Amygdala (tissue), 56 donors: ENCODE results near the gene CACNA1E.
A peak's percentile ranks its signal among the peaks of the same experiment; 100 is the strongest.
"Not testable (repeated sequence)": the region's sequence is repeated elsewhere in the genome, so short reads cannot be mapped to it uniquely, and the experiment has no call there.

Experiments used
- DNase-seq, 56 donors: peaks; one replicate each; lab custom pipeline; 2025; lab: John Stamatoyannopoulos, UW

CACNA1E gene

DNA sequence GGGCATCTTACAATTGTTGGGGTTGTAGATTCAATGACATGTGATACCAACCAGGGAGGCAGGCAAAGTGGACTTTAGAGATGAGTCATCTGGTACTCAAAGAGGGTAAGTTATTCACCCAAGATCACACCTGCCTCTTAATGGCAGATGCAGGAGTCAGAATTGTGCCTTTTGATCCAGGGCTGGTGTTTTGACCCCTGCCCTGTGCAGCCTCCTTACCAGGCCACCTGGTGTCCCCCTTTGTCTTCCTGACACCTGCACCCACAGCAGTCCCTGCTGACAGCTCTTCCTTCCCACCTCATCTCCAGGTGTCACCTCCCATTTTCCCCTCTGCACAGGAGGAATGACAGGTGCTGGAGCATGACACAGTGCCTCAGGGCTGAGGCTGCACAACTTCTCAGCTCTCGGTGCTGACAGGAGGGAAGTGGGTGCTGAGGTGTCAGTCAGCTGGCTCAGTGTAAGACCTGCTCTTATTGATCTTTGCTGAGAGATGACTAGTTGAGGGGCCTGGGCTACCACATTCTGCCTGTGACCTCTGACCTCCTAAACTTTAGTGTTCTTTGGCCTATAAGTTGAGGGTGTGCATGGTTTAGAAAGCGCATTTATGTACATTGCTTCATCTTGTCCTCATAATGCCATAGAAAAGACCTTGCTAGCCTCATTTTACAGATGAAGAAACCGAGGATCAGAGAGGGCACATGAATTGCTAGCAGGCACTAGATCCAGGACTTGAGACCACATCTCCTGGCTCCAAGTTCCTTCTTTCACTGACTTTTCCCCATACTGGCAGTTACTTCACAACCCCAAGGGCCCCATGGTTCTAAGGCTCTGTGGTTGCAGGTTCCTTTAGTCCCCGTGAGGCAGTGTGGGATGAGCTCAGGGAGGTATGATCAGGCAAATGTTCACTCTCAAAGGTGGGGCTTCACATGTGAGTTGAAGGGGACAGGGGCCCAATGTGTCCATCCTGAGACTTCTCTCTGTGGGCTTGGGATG is 31.3 kb downstream of the CACNA1E start:
- DNase-seq: no peak

- no peak for DNase-seq
These were observed 33.4 kb downstream of the CACNA1E start for GRCh38 chr1:181516706-181517105.

DNA sequence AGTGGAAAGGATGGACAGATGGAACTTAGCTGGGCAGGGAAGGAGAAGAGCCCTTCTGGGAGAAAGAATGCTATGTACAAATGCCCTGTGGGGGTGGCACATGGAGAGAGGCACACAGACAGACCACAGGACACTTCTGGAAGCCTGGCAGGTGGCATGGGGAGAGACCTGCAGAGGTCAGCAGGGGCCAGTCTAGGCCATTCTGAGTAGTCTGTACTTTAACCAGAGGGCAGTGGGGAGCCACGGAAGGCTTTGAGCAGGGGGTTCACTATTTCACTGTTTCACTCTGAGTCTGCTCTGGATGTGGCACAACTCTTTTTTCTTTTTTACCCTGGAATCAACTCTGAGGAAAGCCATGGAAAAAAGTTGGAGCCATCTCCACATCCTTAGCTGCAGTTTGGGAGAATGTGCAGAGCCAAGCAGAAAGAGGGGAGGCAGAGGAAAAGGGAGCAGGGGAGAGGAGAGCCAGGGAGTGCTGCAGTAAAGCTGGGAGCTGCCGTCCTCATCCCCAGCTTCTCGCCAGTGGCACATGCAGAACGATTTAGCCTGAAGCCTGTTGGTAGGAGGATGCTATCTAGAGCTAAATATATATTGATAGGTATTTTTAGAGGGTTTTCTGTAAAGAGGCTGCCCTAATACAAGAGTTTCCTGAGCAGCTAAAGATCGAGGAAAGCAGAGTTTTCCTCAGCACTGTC is 34.0 kb downstream of the CACNA1E start:
- peak in 4 of 56 donors; percentile 11 to 27 (median 14) for DNase-seq

DNA sequence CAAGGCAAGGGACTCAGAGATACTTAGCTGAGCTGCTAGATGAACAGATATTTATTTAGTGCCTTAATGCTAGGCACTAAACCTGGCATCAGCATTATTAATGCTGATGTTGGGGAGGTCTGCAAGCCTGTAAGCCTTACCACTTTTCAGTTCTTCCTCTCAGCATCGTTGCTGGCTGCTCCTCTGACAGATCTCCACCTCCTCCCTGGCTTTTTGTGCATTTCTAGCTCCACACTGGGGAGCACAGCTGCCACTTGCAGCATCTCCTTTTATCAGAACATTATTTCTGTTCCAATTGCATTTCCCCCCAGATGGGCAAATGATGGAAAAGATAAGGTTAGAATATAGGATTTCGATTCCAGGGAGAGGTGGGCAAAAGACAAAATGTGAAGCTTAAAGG is 34.8 kb downstream of the CACNA1E start:
- no peak for DNase-seq

GRCh38 chr1:181522864-181523263 is 39.5 kb downstream of the CACNA1E start:
- no peak for DNase-seq

DNA sequence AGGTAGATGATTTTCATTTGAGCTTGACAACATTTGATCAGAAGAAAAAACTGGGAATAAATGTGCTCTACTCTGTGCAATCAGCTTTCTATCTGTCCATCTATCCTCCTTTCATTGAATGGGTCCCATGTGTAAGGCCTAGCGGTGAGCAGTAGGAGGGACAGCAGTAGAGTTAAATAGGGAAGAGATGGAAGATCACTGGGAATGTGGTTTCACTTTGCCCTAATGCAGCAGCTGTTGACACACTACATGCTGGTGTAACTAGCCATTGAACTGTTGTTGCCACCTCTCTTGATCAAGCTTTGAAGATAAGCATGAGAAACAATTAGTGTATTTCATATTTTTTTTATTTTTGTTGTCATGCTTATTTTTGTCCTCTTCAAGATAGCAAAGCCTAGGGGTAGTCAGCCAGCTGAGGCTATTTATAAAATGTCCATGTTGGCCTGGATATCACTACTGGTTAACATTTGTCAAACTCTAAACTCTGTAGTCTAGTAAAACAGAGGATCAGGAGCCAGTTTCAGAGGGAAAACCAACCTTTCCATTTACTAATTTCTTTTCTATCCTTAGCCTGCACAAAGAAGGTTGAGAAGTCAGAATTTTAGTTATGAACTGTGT is 41.9 kb downstream of the CACNA1E start:
- no peak for DNase-seq

GRCh38 chr1:181528241-181528640 is 44.9 kb downstream of the CACNA1E start:
- DNase-seq: not testable (repeated sequence)

DNA sequence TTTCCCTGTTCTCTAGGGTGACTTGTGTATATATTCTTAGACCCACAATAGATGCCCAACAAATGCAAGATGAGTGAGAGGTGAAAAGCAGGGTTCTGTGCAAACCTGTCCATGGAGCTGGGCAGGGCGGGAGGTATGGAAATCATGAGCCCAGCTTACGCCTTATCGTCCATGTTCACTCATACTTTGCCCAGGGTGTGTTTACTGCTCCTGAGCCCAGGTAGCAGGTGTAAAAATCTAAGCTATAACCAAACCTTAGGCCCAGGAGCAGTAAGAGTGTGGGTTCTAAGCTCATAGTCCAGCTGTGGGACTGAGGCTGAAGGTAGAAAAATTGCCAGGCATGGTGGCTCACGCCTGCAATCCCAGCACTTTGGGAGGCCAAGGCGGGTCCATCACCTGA is 48.1 kb downstream of the CACNA1E start:
- no peak for DNase-seq

- DNase-seq: no peak
These were observed 48.8 kb downstream of the CACNA1E start for GRCh38 chr1:181531951-181532600.

- no peak for DNase-seq
These were observed 55.5 kb downstream of the CACNA1E start for GRCh38 chr1:181538836-181539235.

- no peak for DNase-seq
These were observed 58.1 kb downstream of the CACNA1E start for GRCh38 chr1:181541458-181541857.

DNA sequence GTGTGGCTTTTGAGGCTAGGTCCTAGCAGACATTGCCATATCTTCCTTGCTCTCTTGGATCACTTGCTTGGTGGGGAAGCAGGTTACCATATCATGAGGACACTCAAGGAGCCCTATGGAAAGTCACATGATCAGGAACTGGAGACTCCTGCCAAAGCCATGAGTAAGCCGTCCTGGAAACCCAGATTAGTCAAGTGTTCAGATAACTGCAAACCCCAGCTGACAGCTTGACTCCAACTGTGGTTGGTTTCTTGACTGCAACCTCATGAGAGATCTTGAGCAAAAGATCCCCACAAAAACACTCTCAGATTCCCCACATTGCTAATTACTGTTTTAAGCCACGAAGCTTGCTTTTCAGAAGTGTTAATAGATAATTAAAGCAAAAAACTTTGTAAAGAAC is 58.6 kb downstream of the CACNA1E start:
- no peak for DNase-seq

- DNase-seq: not testable (repeated sequence)
These were observed 59.1 kb downstream of the CACNA1E start for GRCh38 chr1:181542406-181542805.

DNA sequence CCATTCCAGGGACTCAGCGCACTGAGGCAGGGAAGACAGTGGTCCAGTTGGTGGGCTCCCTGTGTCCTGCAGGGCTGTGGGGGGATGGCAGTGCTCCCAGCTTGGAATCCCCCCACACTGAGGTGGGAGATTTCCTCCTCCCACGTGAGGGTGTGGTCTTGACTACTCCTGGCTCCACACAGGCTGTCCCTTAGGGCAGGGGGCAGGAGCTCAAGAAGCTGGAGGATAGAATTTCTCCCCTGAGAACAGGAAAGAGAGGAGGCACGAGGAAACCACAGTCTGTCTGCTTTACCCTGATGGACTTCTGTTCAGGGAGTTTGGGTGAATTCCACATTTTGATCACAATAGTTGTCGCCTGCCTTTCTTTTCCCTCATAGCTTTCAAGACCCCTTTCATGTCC is 62.1 kb downstream of the CACNA1E start:
- DNase-seq: no peak

- no peak for DNase-seq
These were observed 65.2 kb downstream of the CACNA1E start for GRCh38 chr1:181548497-181548896.

DNA sequence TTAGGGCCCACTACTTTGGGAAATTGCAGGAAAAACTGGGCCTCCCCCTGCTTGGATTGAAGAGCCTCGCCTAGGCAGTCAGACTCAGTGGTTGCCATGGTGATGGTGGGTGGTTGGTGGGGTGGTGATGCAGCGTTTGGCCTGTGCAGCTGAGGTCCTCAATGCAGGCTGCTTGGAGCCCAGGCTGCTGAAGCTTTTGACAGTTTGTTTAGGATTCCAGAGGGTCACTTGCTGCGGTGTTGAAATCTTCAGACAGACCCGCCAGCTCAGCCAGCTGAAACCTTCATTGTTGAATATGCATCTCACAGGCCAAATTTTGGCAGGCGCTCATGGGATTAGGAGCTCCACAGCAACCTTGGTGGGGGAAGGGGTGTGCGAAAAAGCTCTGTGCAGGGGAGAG is 67.9 kb downstream of the CACNA1E start:
- DNase-seq: peak in 51 of 56 donors; percentile 14 to 93 (median 70)

DNA sequence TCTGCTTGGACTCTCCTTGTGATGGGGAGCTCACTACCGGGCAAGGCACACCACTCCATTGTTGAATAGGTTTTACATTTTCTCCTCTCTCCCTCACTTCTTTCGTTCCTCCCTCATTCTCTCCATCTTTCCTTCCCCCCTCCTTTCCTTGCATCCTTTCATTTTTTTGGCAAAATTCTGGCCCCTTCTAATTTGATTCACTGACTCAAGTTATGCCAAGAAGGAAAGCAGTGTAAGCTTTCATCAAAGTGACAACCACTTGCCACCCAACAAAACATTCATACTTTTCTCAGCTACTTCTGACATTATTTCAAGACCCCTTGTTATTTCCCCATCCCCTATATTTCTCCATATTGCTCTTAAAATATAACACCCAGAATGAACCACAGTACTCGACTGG is 68.4 kb downstream of the CACNA1E start:
- no peak for DNase-seq

GRCh38 chr1:181554465-181554864 is 71.1 kb downstream of the CACNA1E start:
- DNase-seq: peak in 19 of 56 donors; percentile 4 to 63 (median 30)

DNA sequence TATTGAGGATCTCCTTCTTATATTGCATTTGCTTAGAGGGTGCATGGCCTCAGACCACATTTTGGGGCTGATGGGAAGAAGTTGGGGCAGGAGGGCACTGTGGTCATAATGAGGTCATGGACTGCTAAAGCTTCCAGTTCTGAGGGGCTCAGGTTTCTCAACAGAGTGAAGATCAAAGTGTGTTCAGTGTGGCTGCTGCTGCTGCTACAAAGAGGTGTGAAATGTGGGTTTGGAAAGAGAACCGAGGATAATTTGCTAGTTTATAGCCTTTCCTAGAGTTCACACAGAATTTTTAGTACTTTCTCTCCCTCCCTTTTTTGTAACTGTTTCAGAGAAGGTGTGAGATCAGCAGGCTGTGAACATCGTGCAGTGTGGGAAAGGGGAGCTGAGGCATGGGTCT is 73.3 kb downstream of the CACNA1E start:
- DNase-seq: no peak

DNA sequence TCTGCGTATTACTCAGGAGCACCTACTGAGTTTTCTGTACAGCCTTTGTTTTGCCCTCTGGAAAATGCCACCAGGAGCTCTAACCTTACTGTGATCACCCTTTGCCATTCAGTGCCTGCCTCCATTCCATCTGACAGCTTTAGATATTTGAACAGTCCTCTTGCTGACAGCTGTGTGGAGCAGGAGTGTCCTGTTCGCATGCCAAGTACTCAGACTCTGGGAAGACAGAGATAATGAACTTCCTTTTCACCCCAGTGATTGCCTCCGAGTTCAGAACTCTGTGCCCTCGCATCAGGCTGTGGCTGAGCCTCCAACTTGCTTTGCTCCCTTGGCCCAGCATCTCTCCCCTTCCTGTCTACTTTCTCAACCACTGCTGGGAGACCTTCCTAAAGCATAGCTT is 74.0 kb downstream of the CACNA1E start:
- DNase-seq: no peak

- DNase-seq: no peak
These were observed 75.1 kb downstream of the CACNA1E start for GRCh38 chr1:181558416-181558815.
